ENCODE measurements around the gene WDR82. TPM values are rescaled to one million over a fixed set of nuclear protein-coding genes. Genes with fewer than 3 reads are reported as not detected.

The WDR82 gene
- total and polyA plus RNA-seq, 5 donors, result 36.9 to 65.5 (median 62.6) TPM

DNA sequence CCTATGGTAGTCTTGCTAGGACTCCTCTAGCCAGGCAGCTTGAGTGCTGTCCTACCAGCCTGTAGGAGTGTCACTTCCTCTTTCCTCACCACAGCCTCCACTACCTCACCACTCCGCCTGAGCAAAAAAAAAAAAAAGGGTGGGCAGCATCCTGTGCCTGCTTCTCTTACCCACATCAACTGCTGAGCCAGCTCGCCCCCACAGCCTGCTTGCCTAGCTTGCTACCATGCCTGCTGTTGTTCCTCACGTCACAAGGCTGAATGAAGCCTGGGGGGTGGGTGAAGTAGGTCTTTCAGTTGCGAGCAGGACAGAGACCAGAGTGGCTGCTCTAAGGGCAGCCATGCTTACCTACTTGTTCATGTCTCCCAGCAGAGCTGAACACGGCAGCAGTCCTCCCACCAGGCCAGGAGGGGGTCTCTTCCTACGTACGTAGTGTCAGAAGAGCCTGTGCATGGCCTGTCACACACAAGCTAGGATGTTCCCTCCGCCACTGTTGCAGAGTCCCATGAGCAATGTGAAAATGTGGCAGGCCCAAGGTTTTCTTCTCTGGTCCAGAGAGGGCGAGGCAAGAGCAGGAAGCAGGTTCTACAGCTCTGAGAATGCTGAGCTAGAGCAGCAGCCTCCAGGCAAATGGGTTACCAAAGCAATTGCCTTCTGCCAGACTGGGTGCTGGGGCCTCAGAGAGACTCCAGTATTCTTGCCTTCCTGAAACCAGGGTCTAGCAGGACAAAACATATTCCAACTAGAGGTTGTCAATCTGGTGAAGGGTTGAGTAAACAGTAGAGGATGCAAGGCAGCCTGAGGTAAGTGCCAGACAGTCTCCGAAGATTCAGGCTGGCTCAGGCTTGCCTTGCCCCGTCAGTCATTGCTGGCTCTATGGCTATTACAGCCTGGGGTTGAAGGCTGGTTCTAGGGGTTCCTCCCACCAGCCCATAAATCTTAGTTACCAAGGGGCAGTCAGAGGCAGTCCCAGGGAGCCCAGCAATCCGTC lies 24.8 kb downstream of the WDR82 start:
- Histone ChIP-seq H3K9me3 (ENCODE audit: control insufficient read depth, low read length) (no peaks in the 10 kb centered on the region), H3K27me3 (ENCODE audit: control insufficient read depth, insufficient read depth) (no peaks in the 10 kb centered on the region), H3K4me1 (ENCODE audit: control insufficient read depth, insufficient read depth, low read length) (no peaks in the 10 kb centered on the region), H3K27ac (ENCODE audit: low read length) (peak overlapping the region; percentile 3), H3K4me3 (ENCODE audit: low read length) (no peak overlapping the region)
- peak; percentile 43 to 80 (median 77) for DNase-seq
- 69% methylated on average over 12 of the region's 12 CpGs for WGBS
- intact Hi-C loops (cut with DNase I), result no loop called here
- peak; percentile 53 to 56 for ATAC-seq

DNA sequence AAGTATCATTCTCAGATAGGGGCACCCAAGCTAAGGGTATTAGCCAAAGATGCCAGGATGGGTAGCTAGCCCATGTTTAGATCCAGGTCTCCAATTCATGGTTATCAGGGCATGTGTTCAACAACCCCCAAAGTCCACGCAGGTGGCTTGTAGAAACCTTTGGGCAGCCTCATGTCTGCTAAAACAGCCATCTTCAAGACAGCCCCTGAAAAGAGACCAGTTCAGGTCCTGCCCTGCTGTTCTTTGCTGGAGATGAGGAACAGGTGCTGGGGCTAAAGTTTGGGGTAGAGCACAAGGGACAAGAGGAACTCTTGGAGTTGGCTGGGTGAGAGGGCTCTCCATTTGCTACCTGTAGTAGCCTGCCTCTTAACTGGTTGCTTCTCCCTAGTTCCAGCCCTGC lies 28.3 kb downstream of the WDR82 start:
- Histone ChIP-seq H3K27me3 (ENCODE audit: control insufficient read depth, insufficient read depth) (no peaks in the 10 kb centered on the region), H3K27ac (ENCODE audit: low read length) (no peak overlapping the region), H3K4me3 (ENCODE audit: low read length) (no peak overlapping the region), H3K4me1 (ENCODE audit: control insufficient read depth, insufficient read depth, low read length) (no peaks in the 10 kb centered on the region), H3K9me3 (ENCODE audit: control insufficient read depth, low read length) (no peaks in the 10 kb centered on the region)
- ATAC-seq (no peak), DNase-seq (peak in 1 of 3 donors; percentile 12)
- 98% methylated on average over 1 of the region's 1 CpG for WGBS
- intact Hi-C loops (cut with DNase I), result no loop called here

DNA sequence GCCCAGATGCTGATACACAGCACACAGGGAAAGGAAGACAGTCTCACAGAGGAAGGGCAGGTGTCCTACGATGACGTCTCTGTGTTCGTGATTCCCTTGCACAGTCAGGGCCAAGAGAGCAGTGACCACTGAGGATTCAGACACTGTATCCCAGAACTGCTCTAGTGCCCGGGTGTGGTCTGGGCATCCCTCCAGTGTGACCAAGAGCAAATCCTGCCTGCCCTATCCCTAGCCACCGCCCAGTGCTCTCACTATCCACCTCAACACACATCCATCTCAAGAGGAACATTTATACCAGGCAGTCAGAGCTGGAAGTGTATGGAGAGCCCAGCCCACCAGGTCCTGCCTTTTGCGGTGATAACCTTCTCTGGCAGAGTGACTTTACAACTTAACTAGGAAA lies 28.8 kb downstream of the WDR82 start:
- no peak overlapping the region for H3K27ac ChIP-seq (ENCODE audit: low read length)
- H3K27me3 ChIP-seq (ENCODE audit: control insufficient read depth, insufficient read depth), result no peaks in the 10 kb centered on the region
- H3K9me3 ChIP-seq (ENCODE audit: control insufficient read depth, low read length), result no peaks in the 10 kb centered on the region
- no peaks in the 10 kb centered on the region for H3K4me1 ChIP-seq (ENCODE audit: control insufficient read depth, insufficient read depth, low read length)
- ATAC-seq (no peak), DNase-seq (peak in 2 of 3 donors; percentile 14 to 50)
- intact Hi-C loops (cut with DNase I), result loop anchor here in 1 of 4 donors (5.0 kb wide), 1 partner anchor 33 kb away; no protein-coding TSS in a partner anchor
- WGBS, result 79% methylated on average over 6 of the region's 6 CpGs
- no peak overlapping the region for H3K4me3 ChIP-seq (ENCODE audit: low read length)

DNA sequence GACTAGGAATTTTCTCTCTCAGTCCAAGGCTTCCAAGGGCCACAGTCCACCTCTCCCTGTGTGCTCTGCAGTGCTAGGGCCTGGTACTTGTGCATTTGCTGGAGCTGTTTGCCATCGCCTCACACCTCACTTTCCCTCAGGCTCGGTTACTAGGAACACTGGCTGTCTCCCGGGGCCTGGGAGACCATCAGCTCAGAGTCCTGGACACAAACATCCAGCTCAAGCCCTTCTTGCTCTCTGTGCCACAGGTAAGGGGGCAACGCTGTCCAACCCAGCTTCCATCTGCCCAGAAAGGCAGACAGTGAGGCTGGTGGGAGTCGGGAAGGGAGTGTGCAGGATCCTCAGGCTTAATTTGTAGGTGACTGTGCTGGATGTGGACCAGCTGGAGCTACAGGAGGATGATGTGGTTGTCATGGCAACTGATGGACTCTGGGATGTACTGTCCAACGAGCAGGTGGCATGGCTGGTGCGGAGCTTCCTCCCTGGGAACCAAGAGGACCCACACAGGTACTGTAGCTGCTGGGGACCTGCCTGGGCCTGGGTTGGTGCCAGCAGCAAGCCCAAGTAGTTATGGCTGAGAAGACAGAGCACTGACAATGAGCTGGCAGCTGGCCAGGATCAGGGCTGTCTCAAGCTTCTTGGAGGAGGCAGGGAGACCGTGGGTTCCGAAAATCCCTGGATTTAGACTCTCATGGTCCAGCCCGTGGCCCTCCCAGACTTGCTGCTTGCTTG lies 29.5 kb downstream of the WDR82 start:
- no peak overlapping the region for H3K4me3 ChIP-seq (ENCODE audit: low read length)
- H3K9me3 ChIP-seq (ENCODE audit: control insufficient read depth, low read length), result no peaks in the 10 kb centered on the region
- 66% methylated on average over 10 of the region's 10 CpGs for WGBS
- no peaks in the 10 kb centered on the region for H3K27me3 ChIP-seq (ENCODE audit: control insufficient read depth, insufficient read depth)
- no peak overlapping the region for H3K27ac ChIP-seq (ENCODE audit: low read length)
- H3K4me1 ChIP-seq (ENCODE audit: control insufficient read depth, insufficient read depth, low read length), result no peaks in the 10 kb centered on the region
- DNase-seq (peak; percentile 64 to 83 (median 81)), ATAC-seq (no peak)
- intact Hi-C loops (cut with DNase I), result loop anchor here in 1 of 4 donors (5.0 kb wide), 1 partner anchor 33 kb away; no protein-coding TSS in a partner anchor

DNA sequence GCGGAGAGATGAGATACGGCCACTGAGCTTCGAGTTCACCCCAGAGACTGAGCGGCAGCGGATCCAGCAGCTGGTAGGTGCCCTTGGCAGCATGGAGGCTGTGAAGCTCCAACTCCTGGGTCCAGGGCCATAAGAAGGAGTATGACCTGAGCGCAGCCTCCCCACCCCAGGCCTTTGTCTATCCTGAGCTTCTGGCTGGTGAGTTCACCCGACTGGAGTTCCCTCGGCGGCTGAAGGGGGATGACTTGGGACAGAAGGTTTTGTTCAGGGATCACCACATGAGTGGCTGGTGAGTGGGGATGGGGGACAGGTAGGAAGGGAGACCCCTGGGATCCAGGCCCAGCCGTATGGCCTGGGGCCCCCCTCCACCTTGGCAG lies 30.3 kb downstream of the WDR82 start:
- Histone ChIP-seq H3K27me3 (ENCODE audit: control insufficient read depth, insufficient read depth) (no peaks in the 10 kb centered on the region), H3K9me3 (ENCODE audit: control insufficient read depth, low read length) (no peaks in the 10 kb centered on the region), H3K27ac (ENCODE audit: low read length) (no peak overlapping the region), H3K4me3 (ENCODE audit: low read length) (no peak overlapping the region), H3K4me1 (ENCODE audit: control insufficient read depth, insufficient read depth, low read length) (no peaks in the 10 kb centered on the region)
- intact Hi-C loops (cut with DNase I), result loop anchor here in 1 of 4 donors (5.0 kb wide), 1 partner anchor 34 kb away; no protein-coding TSS in a partner anchor
- WGBS, result 94% methylated on average over 10 of the region's 10 CpGs
- ATAC-seq (no peak), DNase-seq (peak in 2 of 3 donors; percentile 34 to 46)

DNA sequence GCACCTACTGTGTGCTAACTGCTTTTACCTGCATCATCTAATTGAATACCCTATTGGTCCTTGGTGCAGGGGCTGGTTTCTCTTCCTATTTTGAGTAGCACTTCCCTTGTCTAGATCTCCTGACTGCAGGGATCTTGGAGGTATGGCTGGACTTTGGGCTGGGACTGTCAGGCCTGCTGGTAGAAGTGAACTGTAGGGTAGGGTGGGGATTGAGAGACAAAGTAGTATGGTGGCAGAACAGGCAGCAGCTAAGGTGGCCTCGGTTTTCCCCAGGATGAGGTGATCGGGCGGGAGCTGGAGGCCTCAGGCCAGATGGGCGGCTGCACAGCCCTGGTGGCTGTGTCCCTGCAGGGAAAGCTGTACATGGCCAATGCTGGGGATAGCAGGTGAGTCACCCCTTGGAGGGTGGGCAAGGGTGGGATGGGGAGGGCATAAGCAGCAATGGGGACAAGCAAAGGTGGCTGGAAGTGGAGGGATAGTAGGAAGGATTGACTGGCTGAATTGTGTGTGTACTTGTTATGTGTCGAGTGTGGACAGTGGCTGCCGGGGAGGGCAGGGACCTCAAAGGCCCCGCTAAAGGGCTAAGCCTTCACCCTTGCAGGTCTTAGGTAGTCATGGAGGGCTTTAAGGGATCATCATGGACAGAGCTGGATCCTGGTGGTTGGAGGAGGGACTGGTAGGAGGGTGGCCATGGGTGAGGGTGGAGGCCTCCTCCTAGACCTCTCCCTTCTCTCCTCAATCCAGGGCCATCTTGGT lies 30.9 kb downstream of the WDR82 start:
- H3K27ac ChIP-seq (ENCODE audit: low read length), result no peak overlapping the region
- peak in 2 of 3 donors; percentile 37 to 62 for DNase-seq
- no peak overlapping the region for H3K4me3 ChIP-seq (ENCODE audit: low read length)
- 96% methylated on average over 7 of the region's 7 CpGs for WGBS
- ATAC-seq, result no peak
- no peaks in the 10 kb centered on the region for H3K27me3 ChIP-seq (ENCODE audit: control insufficient read depth, insufficient read depth)
- intact Hi-C loops (cut with DNase I), result loop anchor here in 1 of 4 donors (5.0 kb wide), 1 partner anchor 35 kb away; no protein-coding TSS in a partner anchor
- no peaks in the 10 kb centered on the region for H3K9me3 ChIP-seq (ENCODE audit: control insufficient read depth, low read length)
- no peaks in the 10 kb centered on the region for H3K4me1 ChIP-seq (ENCODE audit: control insufficient read depth, insufficient read depth, low read length)

DNA sequence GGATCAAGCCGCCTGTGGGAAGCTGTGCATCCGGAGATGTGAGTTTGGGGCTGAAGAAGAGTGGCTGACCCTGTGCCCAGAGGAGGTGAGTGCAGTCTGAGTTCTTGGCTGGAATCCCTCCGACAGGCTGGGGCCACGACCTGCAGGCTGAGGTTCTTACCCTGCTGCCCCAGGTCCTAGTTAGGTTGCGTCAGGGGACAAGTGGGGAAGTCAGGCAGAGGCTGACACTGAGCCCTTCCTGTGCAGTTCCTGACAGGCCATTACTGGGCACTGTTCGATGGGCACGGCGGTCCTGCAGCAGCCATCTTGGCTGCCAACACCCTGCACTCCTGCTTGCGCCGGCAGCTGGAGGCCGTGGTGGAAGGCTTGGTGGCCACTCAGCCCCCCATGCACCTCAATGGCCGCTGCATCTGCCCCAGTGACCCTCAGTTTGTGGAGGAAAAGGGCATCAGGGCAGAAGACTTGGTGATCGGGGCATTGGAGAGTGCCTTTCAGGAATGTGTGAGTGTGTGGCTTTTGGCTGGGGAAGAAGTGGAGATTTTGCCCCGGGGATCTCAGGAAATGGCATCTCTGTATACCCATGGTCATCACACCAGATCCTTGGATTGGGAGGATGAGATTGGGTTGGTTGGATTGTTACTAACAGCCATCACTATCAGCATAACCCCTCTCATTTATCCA lies 31.6 kb downstream of the WDR82 start:
- peak in 1 of 2 donors; percentile 7 for ATAC-seq
- Histone ChIP-seq H3K4me3 (ENCODE audit: low read length) (no peak overlapping the region), H3K27ac (ENCODE audit: low read length) (no peak overlapping the region), H3K4me1 (ENCODE audit: control insufficient read depth, insufficient read depth, low read length) (no peaks in the 10 kb centered on the region), H3K9me3 (ENCODE audit: control insufficient read depth, low read length) (no peaks in the 10 kb centered on the region), H3K27me3 (ENCODE audit: control insufficient read depth, insufficient read depth) (no peaks in the 10 kb centered on the region)
- peak in 2 of 3 donors; percentile 57 for DNase-seq
- WGBS, result 83% methylated on average over 14 of the region's 14 CpGs
- intact Hi-C loops (cut with DNase I), result loop anchor here in 1 of 4 donors (5.0 kb wide), 1 partner anchor 35 kb away; no protein-coding TSS in a partner anchor

DNA sequence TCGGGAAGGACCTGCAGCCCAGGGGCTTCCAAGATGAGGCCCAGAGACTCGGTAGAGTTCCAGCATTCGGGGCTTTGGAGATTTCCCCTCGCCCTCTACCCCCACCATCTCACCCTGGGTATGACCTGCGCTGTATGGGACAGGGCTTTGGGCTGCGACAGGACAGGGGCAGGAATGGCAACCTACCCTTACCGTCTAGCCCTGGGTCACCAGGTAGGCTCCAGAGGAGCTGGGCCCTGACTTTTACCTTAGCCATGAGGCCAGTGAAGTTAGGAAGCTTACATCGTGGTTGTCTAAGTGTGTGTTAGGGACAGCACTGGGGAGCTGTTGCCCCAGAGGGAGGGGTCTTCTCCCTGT lies 32.2 kb downstream of the WDR82 start:
- no peak for DNase-seq
- intact Hi-C loops (cut with DNase I), result loop anchor here in 1 of 4 donors (5.0 kb wide), 1 partner anchor 36 kb away; no protein-coding TSS in a partner anchor
- Histone ChIP-seq H3K9me3 (ENCODE audit: control insufficient read depth, low read length) (no peaks in the 10 kb centered on the region), H3K27ac (ENCODE audit: low read length) (peak overlapping the region; percentile 67), H3K4me3 (ENCODE audit: low read length) (peak overlapping the region; percentile 62), H3K27me3 (ENCODE audit: control insufficient read depth, insufficient read depth) (no peaks in the 10 kb centered on the region), H3K4me1 (ENCODE audit: control insufficient read depth, insufficient read depth, low read length) (no peaks in the 10 kb centered on the region)
- WGBS, result 32% methylated on average over 8 of the region's 8 CpGs
- ATAC-seq, result peak; percentile 1 to 2

DNA sequence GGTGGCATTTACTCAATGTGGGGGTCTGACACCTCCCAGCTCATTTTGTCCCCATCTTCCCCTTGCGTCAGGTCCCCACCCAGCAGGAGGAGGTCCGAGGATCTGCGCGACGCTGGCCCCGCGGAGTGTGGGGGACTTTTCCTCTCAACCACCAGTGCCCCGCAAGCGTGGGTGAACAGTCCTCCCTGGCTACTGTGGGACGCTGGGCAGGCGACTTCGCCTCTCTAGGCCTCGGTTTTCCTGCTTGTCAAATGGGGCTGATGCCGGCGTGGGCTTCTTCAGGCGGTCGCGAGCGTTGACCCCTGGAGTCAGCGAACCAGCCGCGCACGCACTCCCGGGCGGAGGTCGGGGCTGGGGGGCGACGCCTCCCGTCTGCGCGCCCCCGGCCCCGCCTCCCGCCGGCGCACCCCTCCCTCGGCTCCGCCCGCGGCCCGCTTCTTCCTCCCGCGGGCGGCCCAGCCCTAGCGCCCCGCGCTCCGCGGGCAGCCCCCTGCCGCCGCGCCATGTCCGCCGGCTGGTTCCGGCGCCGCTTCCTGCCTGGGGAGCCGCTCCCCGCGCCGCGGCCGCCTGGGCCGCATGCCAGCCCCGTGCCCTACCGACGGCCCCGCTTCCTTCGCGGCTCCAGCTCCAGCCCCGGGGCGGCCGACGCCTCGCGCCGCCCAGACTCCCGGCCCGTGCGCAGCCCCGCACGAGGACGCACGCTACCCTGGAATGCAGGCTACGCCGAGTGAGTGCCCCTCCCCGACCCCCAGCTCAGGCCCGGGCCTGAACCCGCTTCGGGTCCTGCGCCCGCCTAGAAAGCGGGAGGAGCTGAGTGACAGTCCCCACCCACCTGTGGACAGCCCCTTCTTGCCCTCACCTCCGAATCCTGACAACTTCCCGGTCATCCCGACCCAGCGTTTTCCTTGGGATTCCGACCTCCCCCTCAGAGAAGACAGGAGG lies 32.9 kb downstream of the WDR82 start, which contains the start of gene PPM1M:
TSS of gene PPM1M (plus strand) at position 438 of the 942 bp plus-strand sequence. CDS start at position 504, 66 bp downstream.
- Histone ChIP-seq H3K27me3 (ENCODE audit: control insufficient read depth, insufficient read depth) (no peaks in the 10 kb centered on the region), H3K9me3 (ENCODE audit: control insufficient read depth, low read length) (no peaks in the 10 kb centered on the region), H3K4me3 (ENCODE audit: low read length) (peak within 1 kb of the TSS; percentile 62), H3K4me1 (ENCODE audit: control insufficient read depth, insufficient read depth, low read length) (no peaks in the 10 kb centered on the region), H3K27ac (ENCODE audit: low read length) (peak within 1 kb of the TSS; percentile 67)
- intact Hi-C loops (cut with DNase I), result loop anchor here in 1 of 4 donors (5.0 kb wide), 1 partner anchor 37 kb away; no protein-coding TSS in a partner anchor
- DNase-seq (peak; percentile 64 to 86 (median 84)), ATAC-seq (peak; percentile 61 to 68)
- WGBS, result under 1% methylated on average over 98 of the region's 98 CpGs
